HG03095 (cell line): ENCODE data around the gene DNASE1L3.
A peak's percentile ranks its signal among the peaks of the same experiment; 100 is the strongest.
"Not testable (repeated sequence)": the region's sequence is repeated elsewhere in the genome, so short reads cannot be mapped to it uniquely, and the experiment has no call there.

Experiments
- ATAC-seq: cut with Tn5 transposase; IDR thresholded peaks from one replicate; pipeline ENCODE4 v1.9.1; 2021; ENCODE audit warnings: moderate library complexity; ENCODE audit not compliant: unreplicated experiment

DNASE1L3 gene

GRCh38 chr3:58210761-58211460, at the start of gene DNASE1L3:
Gene DNASE1L3 (minus strand): TSS chr3:58210972. CDS start chr3:58210906, 66 bp downstream.
- no peak for ATAC-seq

- no peak for ATAC-seq
Measured at GRCh38 chr3:58260261-58260731, 49.5 kb upstream of the DNASE1L3 start.

- ATAC-seq: no peak
Measured at GRCh38 chr3:58258392-58259055, 47.8 kb upstream of the DNASE1L3 start.

GRCh38 chr3:58256511-58256910, 45.7 kb upstream of the DNASE1L3 start:
- ATAC-seq: no peak

- ATAC-seq: no peak
Measured at GRCh38 chr3:58256061-58256460, 45.3 kb upstream of the DNASE1L3 start.

GRCh38 chr3:58254144-58254543, 43.4 kb upstream of the DNASE1L3 start:
- no peak for ATAC-seq

GRCh38 chr3:58251631-58252035, 40.9 kb upstream of the DNASE1L3 start:
- ATAC-seq: no peak

GRCh38 chr3:58250093-58250707, 39.4 kb upstream of the DNASE1L3 start:
- no peak for ATAC-seq

- ATAC-seq: no peak
Measured at GRCh38 chr3:58249358-58250092, 38.8 kb upstream of the DNASE1L3 start.

- ATAC-seq: no peak
Measured at GRCh38 chr3:58246148-58247047, 35.6 kb upstream of the DNASE1L3 start.

- no peak for ATAC-seq
Measured at GRCh38 chr3:58243976-58244585, 33.3 kb upstream of the DNASE1L3 start.

- ATAC-seq: not testable (repeated sequence)
Measured at GRCh38 chr3:58242860-58243259, 32.1 kb upstream of the DNASE1L3 start.

- no peak for ATAC-seq
Measured at GRCh38 chr3:58242340-58242739, 31.6 kb upstream of the DNASE1L3 start.

- no peak for ATAC-seq
Measured at GRCh38 chr3:58241306-58242044, 30.7 kb upstream of the DNASE1L3 start.

GRCh38 chr3:58238830-58239229, 28.1 kb upstream of the DNASE1L3 start:
- ATAC-seq: no peak

GRCh38 chr3:58237941-58238681, 27.3 kb upstream of the DNASE1L3 start:
- ATAC-seq: peak; percentile 33

GRCh38 chr3:58237238-58237940, 26.6 kb upstream of the DNASE1L3 start, which contains the start of gene ABHD6:
Gene ABHD6 (plus strand): TSS chr3:58237792. CDS start chr3:58256587, 18,795 bp downstream.
- peak; percentile 77 for ATAC-seq
